Choroid plexus epithelial cell (primary cell): Measurements from ENCODE around the gene FLNA.
"Not testable (repeated sequence)": the region's sequence is repeated elsewhere in the genome, so short reads cannot be mapped to it uniquely, and the experiment has no call there.

Experiments used
- DNase-seq: peaks from one replicate; pipeline ENCODE4 v3.0.0-alpha.2; 2010; ENCODE audit warnings: low read depth
- H3K4me3 ChIP-seq: 2 replicates; pipeline ENCODE4 v1.5.1; 2011; ENCODE audit warnings: low read depth, mild to moderate bottlenecking, control low read depth, low read length, moderate library complexity
- TF ChIP-seq, protein P1 (sequence below): conservative IDR thresholded peaks from 2 replicates; pipeline ENCODE4 v1.5.1; 2011; ENCODE audit warnings: low read depth, mild to moderate bottlenecking, control low read depth, inconsistent platforms, low read length, moderate library complexity

Gene FLNA

DNA sequence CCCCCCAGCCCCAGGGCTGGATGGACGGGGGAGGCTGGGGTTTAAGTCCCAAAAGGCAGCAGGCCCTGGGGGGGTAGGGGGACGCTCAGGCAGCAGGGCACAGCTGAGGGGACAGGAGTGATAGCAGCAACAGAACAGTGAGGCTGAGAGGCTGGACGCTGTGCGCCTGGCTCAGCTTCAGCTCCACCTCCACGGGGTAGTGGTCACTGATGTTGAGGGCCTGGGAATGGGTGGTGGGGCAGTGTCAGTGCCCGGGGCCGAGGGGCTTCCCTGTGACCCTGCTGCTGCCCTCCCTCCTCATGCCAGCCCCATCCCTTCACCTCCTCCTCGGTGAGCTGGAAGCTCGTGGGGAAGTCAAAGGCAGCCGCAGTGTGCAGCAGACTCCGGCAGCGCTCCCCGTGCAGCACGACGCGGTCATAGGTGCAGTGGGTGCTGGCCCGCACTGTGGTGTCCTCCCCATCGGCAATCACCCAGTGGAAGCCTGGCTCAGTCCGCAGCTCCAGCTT is 28.2 kb upstream of the FLNA start:
- no peak overlapping the region for H3K4me3 ChIP-seq
- no peak for DNase-seq
- TF ChIP-seq, protein P1, sequence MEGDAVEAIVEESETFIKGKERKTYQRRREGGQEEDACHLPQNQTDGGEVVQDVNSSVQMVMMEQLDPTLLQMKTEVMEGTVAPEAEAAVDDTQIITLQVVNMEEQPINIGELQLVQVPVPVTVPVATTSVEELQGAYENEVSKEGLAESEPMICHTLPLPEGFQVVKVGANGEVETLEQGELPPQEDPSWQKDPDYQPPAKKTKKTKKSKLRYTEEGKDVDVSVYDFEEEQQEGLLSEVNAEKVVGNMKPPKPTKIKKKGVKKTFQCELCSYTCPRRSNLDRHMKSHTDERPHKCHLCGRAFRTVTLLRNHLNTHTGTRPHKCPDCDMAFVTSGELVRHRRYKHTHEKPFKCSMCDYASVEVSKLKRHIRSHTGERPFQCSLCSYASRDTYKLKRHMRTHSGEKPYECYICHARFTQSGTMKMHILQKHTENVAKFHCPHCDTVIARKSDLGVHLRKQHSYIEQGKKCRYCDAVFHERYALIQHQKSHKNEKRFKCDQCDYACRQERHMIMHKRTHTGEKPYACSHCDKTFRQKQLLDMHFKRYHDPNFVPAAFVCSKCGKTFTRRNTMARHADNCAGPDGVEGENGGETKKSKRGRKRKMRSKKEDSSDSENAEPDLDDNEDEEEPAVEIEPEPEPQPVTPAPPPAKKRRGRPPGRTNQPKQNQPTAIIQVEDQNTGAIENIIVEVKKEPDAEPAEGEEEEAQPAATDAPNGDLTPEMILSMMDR = no peak

DNA sequence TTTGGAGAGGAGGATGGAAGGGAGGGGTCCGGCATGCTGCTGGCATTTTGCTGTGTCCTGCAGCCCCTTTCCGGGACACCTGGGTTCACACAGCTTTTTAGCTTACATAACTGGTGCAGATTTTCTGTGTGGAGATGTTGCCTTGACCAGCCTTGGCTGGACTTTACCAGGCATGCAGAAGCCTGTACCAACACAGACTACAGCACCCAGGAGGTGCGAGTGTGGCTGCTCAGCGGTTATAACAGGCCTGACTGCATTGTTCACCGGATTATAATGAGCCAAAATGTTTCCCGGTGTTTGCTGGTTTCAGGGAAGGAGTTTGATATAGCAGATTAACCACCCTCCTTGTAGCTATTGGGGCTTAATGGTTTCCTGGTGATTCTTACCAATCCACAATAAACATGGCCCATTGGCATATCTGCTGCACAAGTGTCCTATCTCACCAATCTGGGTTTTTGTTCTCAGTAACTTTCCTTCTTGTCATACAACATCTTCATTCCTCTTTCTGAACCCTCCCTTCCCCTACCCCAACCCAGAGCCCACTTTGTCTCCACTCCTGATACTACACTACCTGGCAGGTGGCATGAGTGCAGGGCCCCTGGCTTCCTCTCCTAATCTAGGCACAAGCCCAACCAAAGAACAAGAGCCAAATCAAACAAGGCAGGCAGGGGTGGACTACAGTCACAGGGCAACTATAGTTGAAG is 27.6 kb upstream of the FLNA start:
- no peak for DNase-seq
- TF ChIP-seq, protein P1 = no peak
- no peak overlapping the region for H3K4me3 ChIP-seq

DNA sequence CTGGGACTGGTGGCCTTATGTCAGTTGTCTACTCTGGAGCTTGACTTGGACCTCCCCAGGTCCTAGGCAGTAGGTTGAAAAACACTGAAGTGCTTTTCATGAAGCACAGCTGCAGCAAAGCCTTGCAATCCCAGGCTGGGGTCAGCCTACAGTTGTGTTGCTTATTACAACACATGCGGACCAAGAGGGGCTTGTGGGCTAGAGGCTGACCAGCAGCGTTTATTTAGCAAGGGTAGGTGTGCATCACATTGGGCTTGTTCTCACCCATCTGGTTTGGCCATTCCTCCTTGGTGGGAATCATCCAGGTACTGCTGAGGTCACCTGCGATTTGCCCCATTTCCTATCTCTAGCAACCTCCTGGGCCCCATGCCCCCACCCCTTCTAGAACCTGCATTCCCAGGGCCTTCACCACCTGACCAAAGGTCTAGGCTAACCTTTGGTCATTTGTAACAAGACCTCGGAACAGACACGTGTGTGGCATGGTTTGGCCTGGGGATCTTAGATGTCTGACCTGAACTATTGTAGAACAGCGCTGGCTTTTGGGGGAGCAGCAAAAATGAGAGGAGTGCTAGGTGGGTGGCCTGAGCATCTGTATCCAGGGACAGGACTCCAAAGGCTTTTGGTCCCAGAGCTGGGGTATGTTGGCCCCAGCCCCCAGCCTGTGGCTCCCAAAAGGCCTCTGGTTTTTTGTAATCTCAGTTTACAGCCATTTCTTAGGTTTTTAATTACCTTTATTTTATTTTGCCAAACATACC is 26.8 kb upstream of the FLNA start:
- TF ChIP-seq, protein P1 = no peak
- peak; percentile 31 for DNase-seq
- H3K4me3 ChIP-seq = no peak overlapping the region

DNA sequence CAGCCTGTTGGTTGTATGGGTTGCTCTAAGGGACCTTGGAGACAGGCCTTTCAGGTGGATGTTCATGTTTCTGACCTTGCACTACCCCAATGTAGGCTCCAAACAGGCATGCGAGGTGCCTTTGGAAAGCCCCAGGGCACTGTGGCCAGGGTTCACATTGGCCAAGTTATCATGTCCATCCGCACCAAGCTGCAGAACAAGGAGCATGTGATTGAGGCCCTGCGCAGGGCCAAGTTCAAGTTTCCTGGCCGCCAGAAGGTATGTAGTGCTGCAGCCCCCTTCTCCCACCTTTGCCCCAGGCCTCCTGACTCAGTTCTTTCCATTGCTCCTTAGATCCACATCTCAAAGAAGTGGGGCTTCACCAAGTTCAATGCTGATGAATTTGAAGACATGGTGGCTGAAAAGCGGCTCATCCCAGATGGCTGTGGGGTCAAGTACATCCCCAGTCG is 26.0 kb upstream of the FLNA start:
- not testable (repeated sequence) for H3K4me3 ChIP-seq, DNase-seq

DNA sequence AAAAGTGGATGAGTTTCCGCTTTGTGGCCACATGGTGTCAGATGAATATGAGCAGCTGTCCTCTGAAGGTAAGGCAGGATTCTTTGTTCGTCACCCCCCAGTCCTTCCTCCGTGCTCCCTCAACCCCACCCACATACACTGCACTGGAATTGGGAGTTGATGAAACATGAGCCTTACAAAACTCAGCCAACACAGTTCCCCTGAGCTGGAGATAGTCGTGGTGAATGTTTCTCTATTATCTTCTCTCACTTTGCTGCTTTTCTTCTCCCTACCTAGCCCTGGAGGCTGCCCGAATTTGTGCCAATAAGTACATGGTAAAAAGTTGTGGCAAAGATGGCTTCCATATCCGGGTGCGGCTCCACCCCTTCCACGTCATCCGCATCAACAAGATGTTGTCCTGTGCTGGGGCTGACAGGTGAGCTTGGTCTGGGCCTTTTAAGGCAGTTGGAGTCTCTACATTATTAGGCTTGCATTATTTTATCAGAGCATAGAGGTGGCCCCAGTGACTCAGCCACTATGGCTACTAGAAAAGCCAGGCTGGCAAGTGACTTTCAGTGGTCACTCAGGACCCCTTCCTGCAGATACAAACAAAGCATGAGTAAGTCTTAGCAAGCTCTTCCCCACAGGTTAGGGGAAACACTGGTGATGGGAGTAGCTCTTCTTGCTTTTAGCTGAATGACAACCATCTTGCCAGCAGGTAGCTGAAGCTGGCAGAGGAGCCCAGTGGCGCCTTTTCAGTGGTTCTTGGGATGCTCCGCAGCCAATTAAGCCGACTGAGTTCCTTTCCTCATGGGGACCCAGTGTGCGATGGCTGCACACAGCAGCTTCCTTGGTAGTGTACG is 25.3 kb upstream of the FLNA start:
- TF ChIP-seq, protein P1 = no peak
- H3K4me3 ChIP-seq = peak overlapping the region; percentile 79
- DNase-seq = no peak

DNA sequence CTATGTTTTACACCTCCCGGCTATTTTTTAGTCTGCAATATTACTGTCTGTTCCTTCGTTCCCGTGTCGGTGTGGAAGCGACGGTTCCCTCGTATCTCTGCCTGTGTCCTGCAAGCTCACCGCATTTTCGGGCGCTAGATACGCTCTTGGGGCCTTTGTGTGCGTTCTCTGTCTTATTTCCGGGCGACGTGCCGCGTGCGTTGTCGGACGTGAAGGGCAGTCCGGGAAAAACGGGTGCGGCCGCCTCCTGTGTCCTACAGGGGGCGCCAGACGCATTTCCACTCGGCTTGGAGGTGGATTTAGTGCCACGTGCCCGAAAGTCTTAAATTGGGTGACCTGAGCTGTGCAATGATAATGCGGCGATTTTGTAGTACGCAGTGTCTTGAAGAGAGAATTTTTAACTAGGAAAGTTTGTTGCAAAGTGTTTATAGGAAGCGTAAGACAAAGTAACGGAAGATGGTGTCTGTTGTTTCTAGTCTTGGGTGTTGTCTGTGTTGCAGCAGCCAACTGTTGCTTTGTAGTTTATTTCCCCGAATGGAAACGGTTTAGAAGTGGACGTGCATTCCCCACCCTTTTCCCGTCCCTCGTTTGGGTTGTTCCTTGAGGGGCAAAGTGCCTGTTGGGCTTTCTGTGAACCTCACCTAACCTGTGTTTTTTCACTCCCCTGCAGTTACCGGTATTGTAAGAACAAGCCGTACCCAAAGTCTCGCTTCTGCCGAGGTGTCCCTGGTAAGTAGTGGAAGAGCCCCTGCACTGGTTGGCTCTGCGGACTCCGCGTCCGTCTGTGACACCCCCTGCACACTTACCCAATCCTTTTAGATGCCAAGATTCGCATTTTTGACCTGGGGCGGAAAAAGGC is 24.5 kb upstream of the FLNA start:
- TF ChIP-seq, protein P1 = peak; percentile 76
- peak overlapping the region; percentile 79 for H3K4me3 ChIP-seq
- DNase-seq = peak; percentile 87
